ENCODE results near the gene CABLES2.

Gene CABLES2

DNA sequence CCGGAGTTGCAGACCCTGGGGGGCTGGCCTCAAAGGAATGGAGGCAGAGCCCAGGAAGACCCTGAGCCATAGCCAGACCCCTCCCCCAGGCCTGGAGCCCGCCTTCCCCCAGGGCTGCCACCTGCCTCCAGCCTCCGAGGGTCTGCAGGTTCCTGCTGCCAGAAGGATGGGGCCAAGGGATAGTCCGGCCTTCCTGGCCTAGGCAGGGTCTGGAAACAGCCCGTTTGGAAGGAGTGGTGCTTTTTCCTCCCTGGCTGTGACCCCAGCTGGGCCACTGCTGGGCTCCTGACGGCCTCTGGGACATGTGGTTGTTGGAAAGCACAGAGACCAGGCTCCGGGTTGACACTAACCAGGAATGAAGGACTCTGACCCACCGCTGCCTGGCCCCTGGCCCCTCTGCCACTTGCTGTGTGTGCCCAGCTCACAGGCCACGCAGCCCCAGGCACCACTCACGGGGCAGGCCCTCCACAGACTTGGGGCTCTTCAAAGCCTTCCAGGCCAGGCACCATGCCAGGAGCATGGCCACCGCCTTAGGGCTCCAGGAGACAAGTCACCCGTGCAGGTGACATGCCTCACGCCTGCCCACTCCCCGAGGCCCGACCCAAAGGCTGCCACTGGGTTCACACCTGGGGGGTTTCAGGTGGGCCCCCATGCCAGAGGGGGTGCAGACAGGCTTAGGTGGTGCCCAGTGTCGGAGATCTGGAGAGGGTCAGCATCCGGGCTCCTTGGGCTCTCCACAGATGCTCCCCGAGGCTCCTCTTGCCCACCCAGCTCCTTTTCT, 36.1 kb downstream of the CABLES2 start:
- DNase-seq (ENCODE audit: low read depth), result no peak

DNA sequence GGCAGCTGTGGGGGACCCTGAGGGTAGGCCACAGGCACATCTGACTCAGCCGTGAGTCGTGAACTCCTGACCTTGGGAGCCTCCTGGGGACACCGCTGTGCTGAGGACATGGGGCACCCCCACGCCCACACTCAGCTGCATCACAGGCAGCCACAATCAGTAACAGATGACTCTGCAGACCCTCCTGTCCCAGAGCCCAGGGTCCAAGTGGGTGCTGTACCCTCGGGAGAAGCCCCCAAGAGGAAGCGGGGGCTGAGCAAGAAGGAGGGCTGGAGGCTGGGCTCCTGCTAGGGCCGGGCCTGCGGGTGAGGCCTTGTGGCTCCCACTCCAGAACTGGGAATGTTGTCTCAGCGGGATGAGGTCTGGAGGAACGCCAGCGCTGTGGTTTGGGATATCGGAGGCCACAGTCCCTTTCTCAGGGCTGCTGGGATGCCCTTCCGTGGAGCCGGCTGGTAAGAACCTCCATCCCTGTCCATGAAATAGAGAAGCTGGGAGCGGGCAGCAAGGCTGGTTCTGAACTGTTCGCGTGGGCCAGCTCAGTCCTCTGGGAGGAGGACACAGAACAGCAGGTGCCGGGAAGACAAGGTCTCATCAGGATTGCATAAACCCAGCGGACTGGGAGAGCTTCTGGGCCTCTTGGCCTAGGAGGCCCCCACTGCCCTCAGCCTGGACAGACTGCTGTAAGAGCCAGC, 36.8 kb downstream of the CABLES2 start:
- DNase-seq (ENCODE audit: low read depth), result peak; percentile 84

DNA sequence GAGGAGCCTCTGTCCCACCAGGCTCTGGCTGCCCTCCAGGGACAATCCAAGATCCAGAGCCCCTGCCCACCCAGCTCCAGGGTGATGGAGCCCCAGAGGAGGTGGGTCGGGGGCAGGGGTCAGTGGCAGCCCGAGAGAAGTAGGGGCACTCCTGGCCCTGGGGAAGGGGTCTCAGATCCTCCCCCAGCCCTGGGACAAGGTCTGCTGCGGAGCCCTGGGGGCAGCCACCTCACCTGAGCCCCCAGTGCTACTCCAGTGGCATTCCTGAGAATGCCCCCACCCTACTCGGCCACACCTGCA, 37.3 kb downstream of the CABLES2 start:
- no peak for DNase-seq (ENCODE audit: low read depth)

DNA sequence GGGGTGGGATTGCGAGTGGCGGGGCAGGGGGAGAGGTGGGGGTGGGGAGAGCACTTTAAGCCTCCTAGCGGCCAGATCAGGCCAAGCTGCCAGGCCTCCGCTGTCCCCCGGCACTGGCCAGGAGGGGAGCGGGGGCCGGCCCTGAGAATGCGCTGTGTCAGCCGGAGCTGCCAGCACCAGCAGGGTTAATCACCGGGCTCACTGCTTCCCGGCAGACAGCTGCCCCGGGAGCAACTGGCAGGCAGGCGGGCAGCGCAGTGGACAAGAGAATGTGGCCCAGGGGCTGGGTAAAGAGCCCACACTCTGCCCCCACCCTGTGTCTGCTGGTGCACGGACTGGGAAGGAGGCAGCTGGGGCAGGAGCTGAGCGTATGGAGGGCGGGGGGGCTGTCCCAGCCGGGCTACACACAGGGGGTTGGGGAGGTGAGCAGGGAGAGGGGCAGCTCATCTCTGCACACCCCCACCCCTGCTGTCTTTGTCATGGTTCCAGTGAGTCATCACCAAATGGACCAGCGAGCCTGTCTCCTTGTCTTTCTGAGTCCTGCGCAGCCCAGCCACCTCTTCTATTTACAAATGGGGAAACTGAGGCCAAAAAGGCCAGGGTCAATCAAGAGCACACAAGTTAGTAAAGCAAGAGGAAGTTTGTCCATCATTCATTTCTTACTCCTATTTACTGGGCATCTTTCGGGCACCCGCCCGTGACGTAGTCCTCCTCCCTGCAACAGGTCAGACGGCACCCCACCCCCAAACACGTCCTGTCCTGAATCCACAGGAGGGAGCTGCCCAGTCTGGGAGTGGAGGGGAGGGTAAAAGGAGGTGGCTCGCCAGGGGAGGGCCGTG, 37.9 kb downstream of the CABLES2 start:
- peak; percentile 43 for DNase-seq (ENCODE audit: low read depth)

DNA sequence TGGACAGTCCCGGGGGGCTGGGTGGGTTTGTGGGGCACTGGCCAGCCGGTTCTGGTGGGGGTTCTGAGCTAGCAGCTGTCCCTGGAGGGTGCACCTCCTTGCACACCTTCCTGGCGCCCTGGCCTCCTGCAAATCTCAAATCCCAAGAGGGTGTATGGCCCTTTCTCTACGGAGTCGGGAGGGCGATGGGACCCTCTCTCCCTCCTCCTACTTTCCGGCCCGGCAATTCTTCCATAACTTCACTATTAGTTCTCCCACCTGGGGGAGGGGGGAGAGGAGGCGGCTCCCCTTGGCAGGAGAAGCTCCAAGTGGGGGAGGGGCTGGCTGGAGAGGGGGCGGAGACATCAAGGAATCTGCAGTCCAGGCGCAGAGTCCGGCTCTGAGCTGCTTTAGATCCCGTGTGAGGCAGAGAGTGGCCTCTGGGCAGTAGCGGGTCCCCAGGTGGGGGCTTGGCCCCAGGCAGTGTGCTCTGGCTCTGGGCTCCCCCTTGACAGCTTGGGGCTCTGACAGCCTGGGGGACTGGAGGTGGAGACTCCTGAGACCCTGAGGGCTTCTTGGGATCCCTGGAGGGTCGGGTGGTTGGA, 38.6 kb downstream of the CABLES2 start:
- no peak for DNase-seq (ENCODE audit: low read depth)

DNA sequence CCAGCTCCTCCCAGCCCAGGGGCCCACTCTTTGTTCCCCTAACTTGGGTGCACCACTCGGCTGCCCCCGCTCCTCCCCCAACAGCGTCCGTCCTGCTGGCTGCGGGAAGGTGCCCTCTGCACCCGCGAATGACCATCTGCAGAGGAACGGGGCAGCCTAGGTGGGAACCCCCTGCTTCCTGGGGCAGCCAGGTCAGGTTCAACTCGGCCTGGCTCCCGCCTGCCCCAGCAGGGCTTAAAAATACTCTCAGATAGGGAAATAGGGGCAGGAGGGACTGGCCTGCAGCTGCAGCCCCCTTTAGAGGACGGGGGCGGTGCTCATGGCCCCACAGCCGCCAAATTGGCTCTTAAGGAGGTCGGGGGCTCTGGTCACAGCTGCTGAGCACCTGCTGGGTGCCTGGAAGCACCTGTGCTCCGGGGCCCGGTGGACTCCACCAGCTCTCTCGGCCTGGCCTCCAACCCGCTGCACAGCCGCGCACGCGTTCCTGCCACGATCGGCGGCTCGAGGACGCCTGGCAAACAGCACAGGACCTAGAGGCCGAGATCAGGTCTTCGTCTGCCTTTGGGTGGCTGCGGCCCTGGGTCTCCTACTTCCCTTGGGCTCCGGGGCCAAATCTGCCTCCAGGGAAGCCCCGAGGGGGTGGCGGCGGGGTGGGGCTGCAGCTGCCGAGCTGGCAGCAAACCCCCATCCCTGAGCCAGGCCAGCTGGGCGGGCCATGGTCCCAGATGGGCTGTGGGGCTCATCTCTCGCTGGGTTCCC, 39.3 kb downstream of the CABLES2 start:
- no peak for DNase-seq (ENCODE audit: low read depth)

DNA sequence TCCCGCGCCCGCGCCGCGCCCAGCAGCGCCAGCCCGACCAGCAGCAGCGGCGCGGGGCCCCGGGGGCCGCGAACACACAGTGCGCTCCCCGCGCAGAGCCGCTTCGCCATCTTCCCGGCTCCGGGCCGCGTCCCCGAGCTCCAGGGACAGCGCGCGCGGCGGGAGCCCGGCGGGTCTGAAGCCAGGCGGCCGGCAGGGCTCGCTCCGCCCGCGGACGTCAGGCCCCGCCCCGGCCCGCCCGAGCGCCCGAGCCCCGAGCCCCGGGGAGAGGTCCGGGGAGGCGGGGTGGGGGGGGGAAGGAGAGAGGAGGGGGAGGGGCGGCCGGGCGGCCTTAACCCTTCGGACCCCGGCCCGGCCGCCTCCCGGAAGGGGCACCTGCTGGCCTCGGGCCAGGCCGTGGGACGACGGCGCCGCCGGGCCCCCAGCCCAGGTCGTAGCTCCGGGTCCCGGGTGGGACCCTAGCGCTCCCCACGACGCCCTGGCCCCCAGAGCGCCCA, 39.9 kb downstream of the CABLES2 start, which contains the start of gene LAMA5:
LAMA5 (minus strand) TSS at position 177 of the 497 bp plus-strand sequence; CDS start at position 110, 67 bp downstream.
- DNase-seq (ENCODE audit: low read depth), result no peak

DNA sequence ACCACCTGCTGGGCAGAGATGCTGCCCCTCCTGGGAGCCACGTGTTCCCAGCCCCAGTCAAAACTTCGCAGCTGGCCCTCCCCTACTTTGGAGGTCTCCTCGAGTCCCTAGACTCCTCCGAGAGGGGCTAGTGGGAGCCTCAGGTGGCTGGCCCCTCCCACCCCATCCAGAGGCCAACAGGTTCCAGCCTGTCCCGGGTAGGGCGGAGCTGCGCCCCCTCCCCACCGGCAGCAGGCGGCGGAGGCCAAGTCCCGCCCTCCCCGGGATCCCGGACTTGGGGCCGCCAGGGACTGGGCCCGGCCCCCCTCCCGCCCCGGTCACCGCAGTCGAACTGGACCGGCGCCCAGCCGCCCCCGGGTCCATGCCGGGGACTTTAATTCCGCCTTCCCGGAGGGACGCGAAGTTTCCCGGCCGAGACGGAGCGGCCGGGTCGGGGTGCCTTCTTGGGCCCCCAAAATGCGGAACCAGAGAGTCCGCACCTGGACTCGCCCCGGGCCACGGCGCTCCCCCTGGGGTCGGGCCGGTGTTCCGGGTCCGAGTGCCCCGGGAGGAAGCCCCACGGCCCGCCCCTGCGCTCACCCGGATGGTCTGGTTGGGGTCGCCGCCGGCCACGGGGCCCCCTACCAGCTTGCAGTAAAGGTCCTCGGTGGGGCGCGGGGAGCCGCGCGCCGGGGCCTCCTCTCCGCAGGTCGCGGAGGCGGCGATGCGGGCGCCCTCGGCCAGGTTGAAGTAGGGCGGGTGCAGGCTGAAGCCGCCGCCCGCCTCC, 40.5 kb downstream of the CABLES2 start:
- no peak for DNase-seq (ENCODE audit: low read depth)

DNA sequence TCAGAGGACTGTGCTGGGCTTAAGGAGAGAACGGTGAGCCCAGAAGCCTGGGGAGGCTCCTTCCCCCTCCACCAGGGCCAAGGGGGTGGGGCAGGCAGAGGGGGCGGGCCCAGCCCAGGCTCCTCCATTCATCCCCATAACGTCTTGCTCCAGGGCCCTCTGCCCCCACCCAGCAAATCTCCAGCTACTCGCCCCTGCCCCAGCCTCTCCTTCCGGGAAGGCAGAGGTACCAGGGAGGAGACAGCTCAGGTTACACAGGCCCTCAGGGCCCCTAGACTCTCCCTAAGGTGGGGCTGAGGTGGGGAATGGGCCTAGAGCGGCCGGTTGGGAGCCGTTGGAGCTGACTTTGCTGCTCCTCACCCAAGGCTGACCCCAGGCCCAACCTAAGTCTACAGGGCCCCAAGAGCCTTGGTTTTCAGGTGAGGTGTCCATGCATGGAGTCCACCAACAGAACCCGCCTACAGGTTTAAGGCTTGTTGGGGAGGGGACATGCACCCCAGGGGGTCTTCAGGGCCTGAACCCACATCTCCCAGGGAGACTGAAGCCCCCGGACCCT, 41.2 kb downstream of the CABLES2 start:
- DNase-seq (ENCODE audit: low read depth), result no peak

DNA sequence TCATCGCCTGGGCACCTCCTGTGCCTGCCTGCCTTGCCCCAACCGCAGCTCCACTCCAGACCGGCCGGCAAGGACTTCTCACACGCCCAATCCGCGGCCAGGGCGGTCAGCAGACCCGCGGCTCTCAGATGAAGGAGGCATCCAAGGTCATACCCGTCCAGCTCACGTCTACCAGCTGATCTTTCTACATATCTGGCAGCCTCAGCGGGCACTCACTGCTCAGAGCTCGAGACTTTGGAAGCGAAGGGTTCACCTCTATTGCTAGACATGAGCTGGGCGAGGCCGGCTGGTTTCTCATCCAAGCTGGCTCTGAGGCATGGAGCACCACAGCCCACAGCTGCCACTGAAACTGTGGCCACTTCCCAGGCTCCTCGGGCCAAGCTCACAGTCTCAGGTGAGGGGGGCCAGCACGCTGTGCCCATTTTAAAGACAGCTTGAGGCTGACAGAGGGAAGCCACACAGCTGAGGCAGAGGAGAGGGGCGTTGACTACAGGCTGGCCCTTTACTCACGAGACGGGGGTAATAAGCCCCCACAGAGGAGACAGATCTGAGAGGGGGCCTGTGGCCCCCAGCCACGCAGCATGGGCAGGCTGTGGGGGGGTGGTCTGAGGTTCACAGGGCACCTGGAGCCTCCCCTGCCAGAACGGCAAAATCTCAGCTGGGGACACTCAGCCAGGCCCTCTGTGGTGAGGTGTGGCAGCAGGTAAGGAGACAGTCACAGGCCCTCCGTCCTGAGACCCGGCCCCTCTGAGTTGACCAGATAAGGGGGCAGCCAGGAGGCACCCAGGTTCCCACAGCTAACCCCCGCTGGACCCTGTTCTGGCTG, 42.0 kb downstream of the CABLES2 start:
- DNase-seq (ENCODE audit: low read depth), result peak; percentile 65

DNA sequence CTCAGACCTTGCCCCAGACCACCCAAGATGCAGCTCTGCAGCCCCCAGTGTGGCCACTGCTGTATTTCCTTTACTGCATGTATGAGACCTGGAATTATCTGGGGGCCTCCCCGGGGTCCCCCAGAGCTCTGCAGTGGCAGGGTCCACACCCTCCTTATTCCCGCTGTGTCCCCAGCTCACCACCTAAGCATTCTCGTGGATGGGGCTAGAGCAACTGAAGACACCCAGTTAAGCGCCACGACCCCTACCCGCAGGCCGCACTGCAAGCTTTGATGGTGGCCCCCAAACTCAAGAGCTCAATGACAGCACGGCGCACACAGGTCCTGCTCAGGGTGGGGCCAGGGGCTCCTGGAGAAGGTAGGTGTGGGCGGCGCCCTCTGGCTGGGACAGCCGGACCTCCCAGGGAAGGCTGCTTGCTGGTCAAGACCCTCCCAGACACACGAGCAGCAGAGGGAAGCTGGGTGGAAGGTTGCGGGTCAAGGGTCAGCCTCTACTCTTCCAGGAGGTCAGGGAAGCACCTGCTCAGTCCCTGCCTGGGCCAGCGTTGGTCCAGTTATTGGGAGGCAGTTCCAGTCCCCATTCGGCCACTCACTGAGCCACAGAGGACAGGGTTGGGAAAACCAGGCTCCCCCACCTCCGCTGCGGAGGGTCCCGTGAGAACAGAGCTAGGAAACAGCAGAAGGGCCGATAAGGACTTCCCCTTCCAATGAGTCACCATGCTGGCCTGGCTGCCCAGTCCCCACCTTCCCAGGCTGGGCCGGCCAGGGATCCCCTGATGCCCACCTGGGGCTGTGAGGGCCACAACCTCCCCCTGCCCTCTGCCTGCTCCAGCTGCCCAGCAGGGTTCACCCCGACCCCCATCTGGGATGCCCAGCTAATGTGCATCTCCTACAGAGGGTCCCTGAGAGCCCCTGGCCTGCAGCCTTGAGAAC, 42.9 kb downstream of the CABLES2 start:
- peak; percentile 51 for DNase-seq (ENCODE audit: low read depth)

DNA sequence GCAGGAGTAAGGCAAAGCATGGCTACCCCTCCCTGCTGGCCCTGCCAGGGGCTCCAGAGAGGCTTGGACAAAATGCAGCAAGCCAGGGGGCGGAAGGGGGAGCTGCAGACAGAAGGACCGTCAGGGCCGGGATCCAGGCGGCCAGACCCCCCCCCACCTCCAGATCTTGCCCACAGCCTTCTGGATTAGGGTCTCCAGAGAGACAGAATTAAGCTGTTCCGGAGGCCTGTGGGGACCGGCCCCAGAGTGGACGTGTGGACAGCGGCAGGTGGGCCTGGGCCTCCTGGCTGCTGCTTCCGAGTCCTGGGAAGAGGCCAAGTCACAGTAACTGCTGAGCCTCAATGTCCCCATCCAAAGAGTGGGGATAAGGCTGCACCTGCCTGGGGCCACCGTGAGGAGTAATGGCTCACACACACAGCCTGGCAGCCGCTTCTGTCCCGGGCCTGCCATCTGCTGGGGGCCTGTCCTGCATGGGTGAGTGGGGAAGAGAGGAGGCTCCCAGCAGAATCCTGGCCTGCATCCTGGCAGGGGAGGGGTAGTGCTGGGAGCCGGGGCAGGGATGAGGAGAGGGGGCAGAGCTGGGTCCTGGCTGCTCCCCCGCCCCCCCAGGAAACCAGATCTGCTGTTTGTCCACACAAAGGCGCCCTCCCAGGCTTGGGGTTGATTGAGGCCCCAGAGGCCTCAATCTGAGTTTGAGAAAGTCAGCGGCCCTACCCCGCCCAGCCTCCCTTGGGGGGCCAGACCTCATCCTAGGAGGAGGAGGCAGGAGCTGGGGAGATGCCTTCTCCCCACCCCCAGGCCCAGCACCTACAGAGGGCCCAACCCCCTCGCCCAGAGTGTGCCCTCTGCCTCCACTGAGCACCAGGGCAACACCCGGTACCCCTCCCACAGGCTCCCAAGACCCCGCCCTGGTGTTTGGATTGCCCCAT, 43.8 kb downstream of the CABLES2 start:
- no peak for DNase-seq (ENCODE audit: low read depth)

DNA sequence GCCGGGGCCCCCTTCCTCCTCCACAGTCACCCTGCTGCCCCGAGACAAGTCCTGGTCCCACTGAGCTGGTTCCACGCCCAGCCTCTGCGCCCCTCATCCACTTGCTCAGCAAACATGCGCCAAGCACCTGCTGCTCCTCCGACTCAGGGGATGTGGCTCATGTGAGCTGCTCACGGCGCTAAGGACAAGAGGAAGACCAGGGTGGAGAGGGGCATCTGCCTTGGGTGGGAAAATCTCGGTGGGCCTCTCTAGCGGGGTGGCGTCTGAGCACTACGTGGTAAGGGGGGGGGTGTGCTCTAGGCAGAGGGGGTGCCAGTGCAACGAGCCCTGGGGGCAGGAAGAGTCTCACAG, 44.5 kb downstream of the CABLES2 start:
- DNase-seq (ENCODE audit: low read depth), result no peak

DNA sequence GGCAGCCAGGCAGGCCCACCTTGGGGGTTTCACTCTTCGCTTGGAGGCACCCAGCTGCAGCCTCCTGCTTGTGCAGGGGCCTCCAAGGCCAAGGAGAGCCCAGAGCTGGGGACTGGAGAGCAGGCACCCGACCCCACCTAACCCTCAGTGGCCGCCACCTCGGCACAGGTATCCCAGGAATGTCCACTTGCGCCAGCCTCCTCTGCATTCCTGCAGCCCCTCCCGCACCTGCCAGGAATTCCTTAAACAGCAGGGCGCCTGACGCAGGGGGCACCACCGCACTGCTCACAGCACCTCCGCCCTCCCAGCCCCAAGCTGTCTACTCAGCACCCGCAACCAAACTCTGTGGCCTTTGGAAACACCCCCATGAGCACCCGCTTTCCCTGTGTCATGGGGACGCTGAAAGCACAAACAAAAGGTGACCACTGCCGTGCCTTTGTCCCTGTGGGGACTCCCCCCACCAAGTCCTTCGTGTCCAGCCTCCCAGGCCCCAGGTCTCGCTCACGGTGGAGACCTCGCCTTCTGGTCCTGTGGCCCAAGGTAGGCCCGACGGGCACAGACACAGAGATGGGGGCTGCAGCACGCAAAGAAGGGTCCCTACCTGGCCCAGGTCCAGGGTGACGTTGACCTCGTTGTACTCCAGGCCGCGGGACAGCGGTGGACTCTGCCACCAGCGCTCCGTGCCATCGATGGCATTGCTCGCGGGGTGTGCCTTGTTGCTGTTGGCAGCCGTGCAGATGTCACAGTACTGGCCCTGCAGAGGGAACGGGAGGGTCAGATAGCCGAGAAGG, 45.1 kb downstream of the CABLES2 start:
- no peak for DNase-seq (ENCODE audit: low read depth)

DNA sequence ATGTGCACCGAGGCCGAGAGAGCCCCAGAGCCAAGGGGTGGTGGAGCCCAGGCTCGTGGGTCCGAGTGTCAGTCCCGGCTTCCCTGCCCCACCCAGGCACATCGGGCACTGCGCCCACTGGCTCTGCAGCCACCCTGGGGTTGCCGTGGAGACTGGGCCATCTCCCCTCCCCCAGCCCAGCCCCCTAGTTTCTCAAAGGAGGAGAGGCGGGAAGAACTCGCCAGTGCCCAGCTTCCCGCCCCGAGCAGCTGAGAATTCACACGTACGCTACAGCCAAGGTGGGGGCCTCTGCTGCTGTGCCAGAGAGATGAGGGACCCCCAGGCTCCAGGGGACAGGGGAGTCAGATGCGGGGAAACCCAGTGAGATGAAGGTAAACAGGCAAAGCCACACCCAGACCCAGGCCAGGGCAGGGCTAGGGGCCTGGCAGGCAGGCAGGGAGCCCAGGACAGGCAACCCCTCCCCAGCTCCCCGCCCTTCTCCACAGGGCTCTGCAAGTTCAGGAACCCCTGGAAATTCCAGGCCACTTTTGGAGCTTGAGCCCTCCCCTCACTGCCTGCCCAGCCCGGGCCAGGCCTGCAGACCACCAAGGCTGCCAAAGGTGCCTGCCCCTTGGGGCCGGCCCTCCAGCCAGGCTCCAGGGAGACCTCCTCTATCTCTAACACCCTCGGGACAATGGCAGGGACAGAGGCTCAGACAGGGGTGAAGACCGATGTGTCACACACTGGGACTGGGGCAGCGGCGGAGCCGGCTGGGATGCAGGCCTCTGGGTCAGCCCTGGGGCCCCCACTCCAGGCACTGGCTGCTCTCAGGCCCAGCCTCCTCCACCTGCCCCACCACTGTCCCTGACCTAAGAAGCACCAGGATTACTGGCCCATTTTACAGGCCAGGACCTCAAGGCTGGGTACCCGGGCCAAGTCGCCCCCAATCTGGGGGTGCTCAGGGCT, 46.0 kb downstream of the CABLES2 start:
- DNase-seq (ENCODE audit: low read depth), result no peak

All from amniotic epithelial cell (primary cell).